Smooth muscle cell (in vitro differentiated cells): Measurements from ENCODE around the gene CXCR4. TPM values are rescaled to one million over a fixed set of nuclear protein-coding genes. Genes with fewer than 3 reads are reported as not detected.

ENCODE experiments used
- DNase-seq: peaks from one replicate; lab custom pipeline; 2025; ENCODE audit not compliant: unreplicated experiment; lab: John Stamatoyannopoulos, UW
- H2AFZ ChIP-seq: fragments of 200-600 bp; sonication (generic); 2 replicates; pipeline ENCODE4 v1.6.0; 2016; ENCODE audit warnings: antibody characterized with exemption, low read depth, mild to moderate bottlenecking
- H3F3A ChIP-seq: fragments of 200-600 bp; sonication (generic); 2 replicates; pipeline ENCODE4 v1.6.0; 2017; ENCODE audit warnings: antibody characterized with exemption, low read depth
- H3K27ac ChIP-seq: fragments of 200-600 bp; sonication (generic); 2 replicates; pipeline ENCODE4 v1.5.1; 2016; ENCODE audit warnings: low read depth, mild to moderate bottlenecking
- H3K27me3 ChIP-seq: fragments of 200-600 bp; sonication (generic); 2 replicates; pipeline ENCODE4 v1.6.1; 2016; ENCODE audit warnings: low read depth, mild to moderate bottlenecking
- H3K36me3 ChIP-seq: fragments of 200-600 bp; sonication (generic); 2 replicates; pipeline ENCODE4 v1.5.1; 2016; ENCODE audit warnings: low read depth
- H3K4me1 ChIP-seq: fragments of 200-600 bp; sonication (generic); 2 replicates; pipeline ENCODE4 v1.5.1; 2016; ENCODE audit warnings: low read depth
- H3K4me2 ChIP-seq: fragments of 200-600 bp; sonication (generic); 2 replicates; pipeline ENCODE4 v1.6.0; 2016; ENCODE audit warnings: mild to moderate bottlenecking
- H3K4me3 ChIP-seq: fragments of 200-600 bp; sonication (generic); 2 replicates; pipeline ENCODE4 v1.5.1; 2016; ENCODE audit warnings: mild to moderate bottlenecking
- H3K79me2 ChIP-seq: fragments of 200-600 bp; sonication (generic); 2 replicates; pipeline ENCODE4 v1.6.0; 2016; ENCODE audit warnings: low read depth, mild to moderate bottlenecking
- H3K9ac ChIP-seq: fragments of 200-600 bp; sonication (generic); 2 replicates; pipeline ENCODE4 v1.6.0; 2016; ENCODE audit warnings: low read depth
- H3K9me3 ChIP-seq: fragments of 200-600 bp; sonication (generic); replicated peaks from 2 replicates; pipeline ENCODE4 v1.5.1; 2016; ENCODE audit warnings: low read depth
- H4K20me1 ChIP-seq: fragments of 200-600 bp; sonication (generic); 2 replicates; pipeline ENCODE4 v1.6.0; 2016; ENCODE audit warnings: low read depth
- WGBS: methylation state at CpG from one replicate; pipeline ENCODE4 v1.1.7; 2016; ENCODE audit warnings: low lambda C conversion rate; 5-methylcytosine and 5-hydroxymethylcytosine counted together
- polyA plus RNA-seq: library from polyadenylated mRNA; unstranded; fragments of >200 nt; fragmentation: Nextera tagmentation; extraction: Ambion mirVana; gene quantifications from 2 replicates; pipeline ENCODE4 v1.2.1, GENCODE V29; 2016
- total RNA-seq: library from RNA; depleted of rRNA; stranded (reverse); fragments of >200 nt; gene quantifications from 2 replicates; pipeline ENCODE4 v1.2.3, GENCODE V29; 2014
- TF ChIP-seq, protein P1 (sequence below): fragments of 200-600 bp; sonication (generic); IDR thresholded peaks from 2 replicates; pipeline ENCODE4 v1.5.1; 2017; ENCODE audit warnings: borderline replicate concordance, mild to moderate bottlenecking, antibody characterized with exemption; ENCODE audit not compliant: insufficient read depth, poor library complexity, severe bottlenecking

The CXCR4 gene
- total and polyA plus RNA-seq, 2 experiments from 2014 or later: 2.8 to 4.0 TPM

- Histone ChIP-seq H2AFZ (peak overlapping the region; percentile 60), H3K9me3 (no peaks in the 10 kb centered on the region), H3K4me2 (peak overlapping the region; percentile 93), H3K4me3 (peak overlapping the region; percentile 56), H3K9ac (no peak overlapping the region), H4K20me1 (no peaks in the 10 kb centered on the region), H3F3A (peaks cover under 1% of the 10 kb centered on the region), H3K79me2 (no peaks in the 10 kb centered on the region), H3K27me3 (peaks cover 34% of the 10 kb centered on the region), H3K4me1 (peaks cover 44% of the 10 kb centered on the region), H3K27ac (no peak overlapping the region), H3K36me3 (no peaks in the 10 kb centered on the region)
- 1% methylated on average over 35 of the region's 52 CpGs for WGBS
- TF ChIP-seq, protein P1, sequence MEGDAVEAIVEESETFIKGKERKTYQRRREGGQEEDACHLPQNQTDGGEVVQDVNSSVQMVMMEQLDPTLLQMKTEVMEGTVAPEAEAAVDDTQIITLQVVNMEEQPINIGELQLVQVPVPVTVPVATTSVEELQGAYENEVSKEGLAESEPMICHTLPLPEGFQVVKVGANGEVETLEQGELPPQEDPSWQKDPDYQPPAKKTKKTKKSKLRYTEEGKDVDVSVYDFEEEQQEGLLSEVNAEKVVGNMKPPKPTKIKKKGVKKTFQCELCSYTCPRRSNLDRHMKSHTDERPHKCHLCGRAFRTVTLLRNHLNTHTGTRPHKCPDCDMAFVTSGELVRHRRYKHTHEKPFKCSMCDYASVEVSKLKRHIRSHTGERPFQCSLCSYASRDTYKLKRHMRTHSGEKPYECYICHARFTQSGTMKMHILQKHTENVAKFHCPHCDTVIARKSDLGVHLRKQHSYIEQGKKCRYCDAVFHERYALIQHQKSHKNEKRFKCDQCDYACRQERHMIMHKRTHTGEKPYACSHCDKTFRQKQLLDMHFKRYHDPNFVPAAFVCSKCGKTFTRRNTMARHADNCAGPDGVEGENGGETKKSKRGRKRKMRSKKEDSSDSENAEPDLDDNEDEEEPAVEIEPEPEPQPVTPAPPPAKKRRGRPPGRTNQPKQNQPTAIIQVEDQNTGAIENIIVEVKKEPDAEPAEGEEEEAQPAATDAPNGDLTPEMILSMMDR: no peak
- DNase-seq: no peak
Observed at GRCh38 chr2:136118819-136119716, 1.1 kb upstream of the CXCR4 start.

GRCh38 chr2:136117391-136117841 lies 533 bp downstream of the CXCR4 start:
- Histone ChIP-seq H3K36me3 (no peaks in the 10 kb centered on the region), H3K9ac (no peak overlapping the region), H3K27ac (no peak overlapping the region), H3K4me3 (peak overlapping the region; percentile 56), H3F3A (peaks cover 4% of the 10 kb centered on the region), H3K4me1 (peaks cover 55% of the 10 kb centered on the region), H3K27me3 (peaks cover 34% of the 10 kb centered on the region), H3K79me2 (no peaks in the 10 kb centered on the region), H4K20me1 (no peaks in the 10 kb centered on the region), H3K9me3 (no peaks in the 10 kb centered on the region), H3K4me2 (peak overlapping the region; percentile 93), H2AFZ (peak overlapping the region; percentile 74)
- TF ChIP-seq, protein P1: no peak
- under 1% methylated on average over 35 of the region's 35 CpGs for WGBS
- DNase-seq: peak; percentile 34

GRCh38 chr2:136116813-136117390 lies 1.0 kb downstream of the CXCR4 start:
- Histone ChIP-seq H3K36me3 (no peaks in the 10 kb centered on the region), H3K27ac (no peak overlapping the region), H3K9me3 (no peaks in the 10 kb centered on the region), H3K4me3 (peak overlapping the region; percentile 56), H3K4me1 (peaks cover 57% of the 10 kb centered on the region), H3K79me2 (no peaks in the 10 kb centered on the region), H4K20me1 (no peaks in the 10 kb centered on the region), H3K27me3 (peaks cover 34% of the 10 kb centered on the region), H3F3A (peaks cover 4% of the 10 kb centered on the region), H3K4me2 (peak overlapping the region; percentile 93), H2AFZ (peak overlapping the region; percentile 74), H3K9ac (no peak overlapping the region)
- TF ChIP-seq, protein P1: no peak
- 2% methylated on average over 45 of the region's 57 CpGs for WGBS
- no peak for DNase-seq
